WTC11 (cell line): Measurements from ENCODE around the gene MTM1. TPM values are rescaled to one million over a fixed set of nuclear protein-coding genes. Genes with fewer than 3 reads are reported as not detected.

Experiments
- ATAC-seq: fragments of 200-7000 bp; cut with Tn5 transposase; 2 replicates; pipeline ENCODE4 v1.10.0; 2021; ENCODE audit warnings: mild to moderate bottlenecking, moderate library complexity
- CTCF ChIA-PET: fragments of 300-600 bp; sonication (Branson Sonifier 250); formaldehyde crosslinking; loops from one replicate; lab custom pipeline; 2021; ENCODE audit warnings: antibody characterized with exemption; lab: Charles Lee
- POLR2A ChIA-PET: fragments of 350-600 bp; sonication (Branson Sonifier 250); formaldehyde crosslinking; loops from one replicate; lab custom pipeline; 2021; ENCODE audit warnings: antibody characterized with exemption; lab: Charles Lee
- DNase-seq: peaks from one replicate; pipeline ENCODE4 v3.0.0; 2021; ENCODE audit warnings: low spot score
- H3K27ac Mint-ChIP-seq: 2 replicates; pipeline ENCODE4 v1.8.0; 2021; ENCODE audit warnings: mixed read lengths
- H3K27me3 Mint-ChIP-seq: 2 replicates; pipeline ENCODE4 v1.8.0; 2021; ENCODE audit warnings: low read depth, mild to moderate bottlenecking, moderate library complexity, mixed read lengths
- H3K36me3 Mint-ChIP-seq: 2 replicates; pipeline ENCODE4 v1.8.0; 2021; ENCODE audit warnings: mixed read lengths
- H3K4me1 Mint-ChIP-seq: 2 replicates; pipeline ENCODE4 v1.8.0; 2022; ENCODE audit warnings: mixed read lengths
- H3K4me3 Mint-ChIP-seq: 2 replicates; pipeline ENCODE4 v1.8.0; 2021; ENCODE audit warnings: mild to moderate bottlenecking, moderate library complexity, mixed read lengths
- H3K9me3 Mint-ChIP-seq: 2 replicates; pipeline ENCODE4 v1.8.0; 2021; ENCODE audit warnings: mixed read lengths
- ARID4B ChIP-seq: sonication (generic); formaldehyde crosslinking; IDR thresholded peaks from 2 replicates; pipeline ENCODE4 v1.8.0; 2023; ENCODE audit warnings: missing genetic modification reagents, mild to moderate bottlenecking, borderline replicate concordance
- ELF4 ChIP-seq: sonication (generic); formaldehyde crosslinking; IDR thresholded peaks from 2 replicates; pipeline ENCODE4 v1.8.1; 2022; ENCODE audit warnings: low read depth, mild to moderate bottlenecking, moderate library complexity, missing genetic modification reagents
- ESRRA ChIP-seq: sonication (generic); formaldehyde crosslinking; IDR thresholded peaks from 2 replicates; pipeline ENCODE4 v1.8.1; 2022; ENCODE audit warnings: mild to moderate bottlenecking, missing genetic modification reagents, borderline replicate concordance
- FOXK1 ChIP-seq: sonication (generic); formaldehyde crosslinking; IDR thresholded peaks from 2 replicates; pipeline ENCODE4 v1.8.0; 2022; ENCODE audit warnings: mild to moderate bottlenecking, moderate library complexity, missing genetic modification reagents
- FOXP1 ChIP-seq: sonication (generic); formaldehyde crosslinking; IDR thresholded peaks from 2 replicates; pipeline ENCODE4 v1.8.0; 2022; ENCODE audit warnings: missing genetic modification reagents, mild to moderate bottlenecking, moderate library complexity, borderline replicate concordance
- GTF2I ChIP-seq: fragments of 250-450 bp; sonication (Bioruptor Pico); conservative IDR thresholded peaks from 2 replicates; pipeline ENCODE4 v1.4.0; 2021; ENCODE audit warnings: mild to moderate bottlenecking
- IRF2 ChIP-seq: sonication (generic); formaldehyde crosslinking; IDR thresholded peaks from 2 replicates; pipeline ENCODE4 v1.8.0; 2022; ENCODE audit warnings: low read depth, missing genetic modification reagents, borderline replicate concordance
- NFATC4 ChIP-seq: fragments of 250-450 bp; sonication (Bioruptor Pico); IDR thresholded peaks from 2 replicates; pipeline ENCODE4 v1.9.0; 2021; ENCODE audit warnings: mild to moderate bottlenecking
- TCF7 ChIP-seq: sonication (generic); formaldehyde crosslinking; IDR thresholded peaks from 2 replicates; pipeline ENCODE4 v1.8.0; 2022; ENCODE audit warnings: mild to moderate bottlenecking, low read depth, missing genetic modification reagents, moderate library complexity
- TEAD1 ChIP-seq: sonication (generic); formaldehyde crosslinking; IDR thresholded peaks from 2 replicates; pipeline ENCODE4 v1.8.0; 2022; ENCODE audit warnings: mild to moderate bottlenecking, missing genetic modification reagents
- ZNF281 ChIP-seq: sonication (generic); formaldehyde crosslinking; IDR thresholded peaks from 2 replicates; pipeline ENCODE4 v1.8.0; 2023; ENCODE audit warnings: mild to moderate bottlenecking, missing genetic modification reagents
- total RNA-seq: library from RNA; stranded (reverse); gene quantifications from 3 replicates; pipeline ENCODE4 v1.2.3, GENCODE V29; 2021
- TF ChIP-seq, protein P1 (sequence below): sonication (generic); formaldehyde crosslinking; IDR thresholded peaks from 2 replicates; pipeline ENCODE4 v1.8.1; 2023; ENCODE audit warnings: mild to moderate bottlenecking, missing genetic modification reagents, moderate library complexity
- TF ChIP-seq, protein P2 (sequence below): fragments of 250-450 bp; sonication (Bioruptor Pico); IDR thresholded peaks from 2 replicates; pipeline ENCODE4 v1.9.0; 2021; ENCODE audit warnings: moderate library complexity, mild to moderate bottlenecking, inconsistent platforms, borderline replicate concordance
- TF ChIP-seq, protein P3 (sequence below): fragments of 250-450 bp; sonication (Bioruptor Pico); IDR thresholded peaks from 2 replicates; pipeline ENCODE4 v1.8.0; 2021; ENCODE audit warnings: mild to moderate bottlenecking
- TF ChIP-seq, protein P4 (sequence below): fragments of 250-450 bp; sonication (Bioruptor Pico); conservative IDR thresholded peaks from 2 replicates; pipeline ENCODE4 v1.9.0; 2021; ENCODE audit warnings: mild to moderate bottlenecking

MTM1 gene
- total RNA-seq, 1 experiment from 2014 or later = 10.4 TPM

DNA sequence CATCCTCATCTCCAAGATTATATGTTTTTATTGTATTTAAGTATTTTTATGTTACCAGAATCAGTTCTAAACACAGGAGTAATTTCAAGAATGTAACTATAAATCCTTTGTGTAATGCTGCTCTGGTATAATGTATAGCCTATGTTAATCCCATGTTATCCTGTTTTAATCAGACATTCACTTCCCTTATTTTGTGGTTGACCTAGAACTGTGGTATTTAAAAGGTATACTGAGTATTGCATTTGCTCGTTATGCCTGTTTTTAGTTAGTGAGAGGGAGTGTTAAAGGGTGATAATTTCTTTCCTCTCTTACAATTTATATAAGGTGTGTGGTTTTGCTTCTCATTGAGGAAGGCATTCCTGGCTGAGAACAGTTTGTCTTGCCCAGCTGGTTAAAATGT lies 26.2 kb downstream of the MTM1 start (continued):
- TF ChIP-seq ARID4B (CRISPR knock-in tag) = no peak
- TF ChIP-seq, protein P1, sequence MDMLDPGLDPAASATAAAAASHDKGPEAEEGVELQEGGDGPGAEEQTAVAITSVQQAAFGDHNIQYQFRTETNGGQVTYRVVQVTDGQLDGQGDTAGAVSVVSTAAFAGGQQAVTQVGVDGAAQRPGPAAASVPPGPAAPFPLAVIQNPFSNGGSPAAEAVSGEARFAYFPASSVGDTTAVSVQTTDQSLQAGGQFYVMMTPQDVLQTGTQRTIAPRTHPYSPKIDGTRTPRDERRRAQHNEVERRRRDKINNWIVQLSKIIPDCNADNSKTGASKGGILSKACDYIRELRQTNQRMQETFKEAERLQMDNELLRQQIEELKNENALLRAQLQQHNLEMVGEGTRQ (CRISPR knock-in tag) = no peak
- TF ChIP-seq, protein P2, sequence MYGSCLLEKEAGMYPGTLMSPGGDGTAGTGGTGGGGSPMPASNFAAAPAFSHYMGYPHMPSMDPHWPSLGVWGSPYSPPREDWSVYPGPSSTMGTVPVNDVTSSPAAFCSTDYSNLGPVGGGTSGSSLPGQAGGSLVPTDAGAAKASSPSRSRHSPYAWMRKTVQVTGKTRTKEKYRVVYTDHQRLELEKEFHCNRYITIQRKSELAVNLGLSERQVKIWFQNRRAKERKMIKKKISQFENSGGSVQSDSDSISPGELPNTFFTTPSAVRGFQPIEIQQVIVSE = no peak
- no peak for TF ChIP-seq GTF2I (CRISPR knock-in tag)
- no peak for TF ChIP-seq NFATC4 (CRISPR knock-in tag)

DNA sequence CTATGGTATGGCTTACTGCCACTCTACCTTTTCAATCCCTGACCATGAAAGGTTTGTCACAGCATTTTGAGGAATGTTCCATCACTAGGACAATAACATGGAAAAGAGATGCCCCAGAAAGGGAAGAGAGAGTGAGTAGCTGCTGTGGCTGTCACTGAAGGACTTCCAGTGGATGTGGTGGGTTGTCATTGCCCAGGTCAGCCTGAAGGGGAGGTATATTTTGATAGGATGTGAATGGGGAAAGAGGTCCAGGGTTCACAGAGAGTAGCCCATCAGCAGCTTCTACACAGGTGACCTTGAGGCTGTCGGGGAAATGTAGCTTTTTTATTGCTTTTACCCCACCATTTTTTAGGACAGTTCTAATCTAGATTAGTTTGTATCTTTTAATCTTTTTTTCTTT lies 30.8 kb downstream of the MTM1 start:
- Mint-ChIP-seq H3K27me3 (no peaks in the 10 kb centered on the region), H3K36me3 (peaks cover 9% of the 10 kb centered on the region), H3K9me3 (no peaks in the 10 kb centered on the region), H3K27ac (no peak overlapping the region), H3K4me1 (peaks cover 13% of the 10 kb centered on the region), H3K4me3 (no peak overlapping the region)
- ChIA-PET CTCF (interaction anchor here (0.7 to 1.2 kb wide), 3 partner anchors 12 to 607 kb away, joined by 3 to 6 read pairs (median 4); no protein-coding TSS in a partner anchor), POLR2A (no interaction called here)
- TF ChIP-seq TCF7 (CRISPR knock-in tag) = no peak
- peak; percentile 50; the same call in 1 of the 2 replicates for ATAC-seq
- no peak for DNase-seq

GRCh38 chrX:150602296-150602695 lies 33.9 kb downstream of the MTM1 start:
- H3K27me3 Mint-ChIP-seq = no peaks in the 10 kb centered on the region
- no peak for ATAC-seq
- ChIA-PET POLR2A (no interaction called here), CTCF (no interaction called here)
- no peaks in the 10 kb centered on the region for H3K4me1 Mint-ChIP-seq
- DNase-seq = no peak
- no peak overlapping the region for H3K4me3 Mint-ChIP-seq
- H3K27ac Mint-ChIP-seq = no peak overlapping the region
- TF ChIP-seq, protein P3, sequence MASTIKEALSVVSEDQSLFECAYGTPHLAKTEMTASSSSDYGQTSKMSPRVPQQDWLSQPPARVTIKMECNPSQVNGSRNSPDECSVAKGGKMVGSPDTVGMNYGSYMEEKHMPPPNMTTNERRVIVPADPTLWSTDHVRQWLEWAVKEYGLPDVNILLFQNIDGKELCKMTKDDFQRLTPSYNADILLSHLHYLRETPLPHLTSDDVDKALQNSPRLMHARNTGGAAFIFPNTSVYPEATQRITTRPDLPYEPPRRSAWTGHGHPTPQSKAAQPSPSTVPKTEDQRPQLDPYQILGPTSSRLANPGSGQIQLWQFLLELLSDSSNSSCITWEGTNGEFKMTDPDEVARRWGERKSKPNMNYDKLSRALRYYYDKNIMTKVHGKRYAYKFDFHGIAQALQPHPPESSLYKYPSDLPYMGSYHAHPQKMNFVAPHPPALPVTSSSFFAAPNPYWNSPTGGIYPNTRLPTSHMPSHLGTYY (CRISPR knock-in tag) = no peak
- TF ChIP-seq FOXK1 (CRISPR knock-in tag) = no peak
- no peak for TF ChIP-seq FOXP1
- TF ChIP-seq, protein P4, sequence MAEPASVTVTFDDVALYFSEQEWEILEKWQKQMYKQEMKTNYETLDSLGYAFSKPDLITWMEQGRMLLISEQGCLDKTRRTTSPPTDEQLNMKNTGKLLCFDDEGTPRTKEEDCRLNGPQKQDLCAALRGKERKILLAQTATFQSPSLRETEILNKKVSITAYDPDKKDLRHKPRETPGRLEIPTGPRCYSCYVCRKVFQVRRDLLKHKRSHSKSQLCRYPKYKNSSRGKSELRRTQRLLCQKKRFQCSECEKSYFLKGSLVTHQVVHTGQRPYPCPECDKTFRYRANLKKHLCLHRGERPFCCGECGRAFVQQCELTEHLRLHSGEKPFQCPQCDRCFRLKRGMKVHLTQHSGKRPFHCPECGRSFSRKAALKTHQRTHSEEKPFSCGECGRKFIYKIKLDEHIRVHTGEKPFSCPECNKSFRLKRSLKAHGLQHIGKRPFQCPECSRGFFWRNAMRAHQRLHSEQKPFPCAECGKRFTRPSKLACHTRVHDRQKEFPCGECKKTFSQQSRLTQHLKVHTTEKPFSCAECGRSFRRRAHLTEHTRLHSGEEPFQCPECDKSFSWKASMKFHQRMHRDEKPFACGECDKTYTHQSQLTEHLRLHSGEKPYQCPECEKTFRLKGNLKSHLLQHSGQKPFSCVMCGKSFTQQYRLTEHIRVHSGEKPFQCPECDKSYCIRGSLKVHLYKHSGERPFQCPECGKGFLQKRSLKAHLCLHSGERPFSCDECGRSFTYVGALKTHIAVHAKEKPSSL (CRISPR knock-in tag) = no peak
- no peak for TF ChIP-seq IRF2 (CRISPR knock-in tag)
- no peak for TF ChIP-seq ZNF281 (CRISPR knock-in tag)
- no peak for TF ChIP-seq ELF4 (CRISPR knock-in tag)
- no peak for TF ChIP-seq TEAD1 (CRISPR knock-in tag)
- TF ChIP-seq ESRRA (CRISPR knock-in tag) = no peak
- TF ChIP-seq, all 79 proteins: peak for 0
- peaks cover 9% of the 10 kb centered on the region for H3K36me3 Mint-ChIP-seq
- no peaks in the 10 kb centered on the region for H3K9me3 Mint-ChIP-seq
